Stimulated activated CD4-positive, alpha-beta T cell treated with anti-CD3 and anti-CD28 coated beads, Interleukin-1b, Interleukin-23, amount 100 ng/mL, for 4 hours (primary cell): ENCODE results near the gene RCN2.
A peak's percentile ranks its signal among the peaks of the same experiment; 100 is the strongest.
"Not testable (repeated sequence)": the region's sequence is repeated elsewhere in the genome, so short reads cannot be mapped to it uniquely, and the experiment has no call there.

ENCODE experiments used
- DNase-seq, 2 donors: peaks; one replicate each; pipeline ENCODE4 v3.0.0-alpha.2; 2020; ENCODE audit warnings: low read depth in 2 of 2

The RCN2 gene

DNA sequence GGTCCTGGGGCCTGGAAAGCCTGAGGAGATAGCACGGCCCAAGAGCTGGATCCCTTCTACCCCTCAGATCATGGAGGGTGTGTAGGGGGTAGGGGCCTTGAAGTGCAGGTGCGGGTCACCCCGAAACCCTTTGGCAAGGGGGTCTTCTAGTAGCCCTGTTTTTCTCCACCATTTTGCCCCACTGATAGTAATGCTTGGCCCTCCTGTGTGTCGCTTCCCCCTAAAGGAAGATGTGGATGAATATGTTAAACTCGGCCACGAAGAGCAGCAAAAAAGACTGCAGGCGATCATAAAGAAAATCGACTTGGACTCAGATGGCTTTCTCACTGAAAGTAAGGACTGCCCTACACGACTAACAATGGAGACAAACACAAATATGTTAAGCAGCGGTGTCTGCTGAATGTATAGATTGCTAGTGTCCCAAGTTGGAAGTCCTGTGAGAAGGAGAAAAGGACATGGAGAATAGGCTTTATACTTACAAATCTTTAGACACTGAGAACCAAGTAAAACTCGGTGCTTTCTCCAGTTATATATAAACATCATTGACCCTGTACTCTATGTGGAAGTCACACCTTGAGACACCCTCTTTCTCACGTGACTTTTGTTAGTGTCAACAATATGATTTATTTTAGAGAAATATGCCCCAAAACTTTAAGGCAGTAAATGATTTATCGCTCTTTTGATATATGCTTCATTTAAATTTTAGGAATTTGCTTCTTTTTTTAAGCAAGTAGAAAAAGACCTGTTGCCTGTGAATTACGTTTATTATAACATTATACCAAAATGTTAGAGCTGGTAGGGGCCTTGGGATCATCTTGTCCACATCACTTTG lies 802 bp downstream of the RCN2 start:
- DNase-seq: no peak

- DNase-seq: no peak
Measured at GRCh38 chr15:76935620-76936019, 4.1 kb downstream of the RCN2 start.

DNA sequence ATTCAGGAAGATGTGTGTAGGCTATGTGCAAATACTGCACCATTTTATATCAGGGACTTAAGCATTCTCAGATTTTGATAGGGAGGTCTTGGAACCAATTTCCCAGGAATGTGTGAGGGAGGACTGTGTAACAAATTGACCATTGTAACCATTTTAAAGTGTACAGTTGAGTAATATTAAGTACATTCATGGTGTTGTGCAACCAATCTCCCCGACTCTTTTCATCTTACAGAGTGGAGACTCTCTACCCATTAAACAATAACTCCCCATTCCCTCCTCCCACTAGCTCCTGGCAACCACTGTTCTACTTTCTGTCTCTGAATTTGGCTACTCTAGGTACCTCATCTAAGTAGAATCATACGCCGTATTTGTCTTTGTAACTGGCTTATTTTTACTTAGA lies 5.1 kb downstream of the RCN2 start:
- no peak for DNase-seq

DNA sequence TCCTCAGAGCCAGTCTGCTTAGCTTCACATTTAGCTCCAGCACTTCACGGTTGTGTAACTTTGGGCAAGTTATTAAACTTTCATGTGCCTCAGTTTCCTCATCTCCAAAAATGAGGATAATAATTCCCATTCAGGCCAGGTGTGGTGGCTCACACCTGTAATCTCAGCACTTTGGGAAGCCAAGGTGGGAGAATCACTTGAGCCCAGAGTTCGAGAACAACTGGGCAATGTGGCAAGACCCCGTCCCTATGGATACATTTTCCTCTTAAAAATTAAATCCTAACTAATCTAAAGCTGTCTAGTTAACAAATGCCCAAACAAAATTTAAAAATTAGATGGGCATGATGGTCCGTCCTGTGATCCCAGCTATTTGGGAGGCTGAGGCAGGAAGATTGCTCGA lies 7.2 kb downstream of the RCN2 start:
- DNase-seq: no peak

- no peak for DNase-seq
Measured at GRCh38 chr15:76939715-76940114, 8.2 kb downstream of the RCN2 start.

GRCh38 chr15:76941636-76942035 lies 10.1 kb downstream of the RCN2 start:
- DNase-seq: no peak

- no peak for DNase-seq
Measured at GRCh38 chr15:76942331-76942730, 10.8 kb downstream of the RCN2 start.

DNA sequence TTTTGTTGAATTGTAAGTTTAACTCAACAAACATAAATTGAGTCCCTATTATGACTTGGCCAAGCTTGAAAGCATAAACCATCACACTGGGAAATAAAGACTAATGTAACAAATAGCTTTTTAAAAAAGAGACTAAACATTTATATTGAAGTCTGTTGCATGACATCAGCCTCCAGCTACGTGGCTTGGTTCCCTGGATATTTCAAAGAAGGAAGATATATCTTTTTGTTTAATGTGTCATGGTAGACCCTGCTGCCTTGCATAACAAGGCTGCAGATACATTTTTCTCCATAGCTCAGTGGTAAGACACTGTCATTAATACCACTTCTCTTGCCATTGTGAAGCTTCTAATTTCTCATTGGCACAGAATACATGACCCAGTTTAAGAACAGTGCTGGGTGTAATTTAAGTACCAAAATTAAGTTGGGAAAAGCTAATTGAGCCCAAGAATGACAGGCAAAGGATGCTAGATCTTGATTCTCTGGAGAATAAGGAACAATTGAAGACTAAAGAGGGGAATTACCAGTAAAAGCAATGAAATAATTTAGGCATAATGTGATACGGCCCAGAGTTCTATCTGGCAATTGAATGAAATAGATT lies 14.0 kb downstream of the RCN2 start:
- DNase-seq: no peak

DNA sequence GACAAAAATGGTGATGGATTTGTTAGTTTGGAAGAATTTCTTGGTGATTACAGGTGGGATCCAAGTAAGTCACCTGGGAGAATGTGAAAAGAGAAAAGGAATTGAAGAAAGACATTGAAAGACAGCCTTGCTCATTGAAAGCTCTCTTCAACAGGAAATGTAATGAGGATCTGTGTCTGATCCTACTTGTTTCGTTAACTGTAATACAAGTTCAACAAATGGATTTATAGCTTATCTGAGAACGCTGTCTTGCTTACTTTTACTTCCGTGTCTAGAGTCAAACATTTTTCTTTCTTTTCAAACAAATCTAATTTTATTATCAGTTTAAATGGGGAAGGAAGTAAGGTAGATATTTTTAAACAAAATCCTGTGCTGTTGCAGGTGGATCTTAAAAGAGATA lies 15.9 kb downstream of the RCN2 start:
- no peak for DNase-seq

DNA sequence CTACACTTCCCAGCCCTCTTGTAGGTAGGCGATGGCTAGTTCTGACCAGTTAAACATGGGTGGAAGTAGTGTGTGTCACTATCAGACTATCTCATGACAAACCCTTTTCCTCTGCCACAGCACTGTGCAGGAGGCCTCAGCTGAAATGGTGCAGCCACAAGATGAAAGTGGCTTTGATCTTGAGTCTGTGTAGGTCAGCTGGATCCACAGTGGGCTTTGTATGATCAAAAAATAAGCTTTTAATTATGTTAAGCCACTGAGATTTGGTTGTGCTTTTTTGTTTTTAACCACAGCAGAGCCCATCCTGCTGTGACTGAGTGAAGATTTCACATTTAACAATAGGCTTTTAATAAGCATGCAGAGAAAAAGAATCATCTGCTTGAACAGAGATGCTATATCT lies 19.7 kb downstream of the RCN2 start:
- no peak for DNase-seq

DNA sequence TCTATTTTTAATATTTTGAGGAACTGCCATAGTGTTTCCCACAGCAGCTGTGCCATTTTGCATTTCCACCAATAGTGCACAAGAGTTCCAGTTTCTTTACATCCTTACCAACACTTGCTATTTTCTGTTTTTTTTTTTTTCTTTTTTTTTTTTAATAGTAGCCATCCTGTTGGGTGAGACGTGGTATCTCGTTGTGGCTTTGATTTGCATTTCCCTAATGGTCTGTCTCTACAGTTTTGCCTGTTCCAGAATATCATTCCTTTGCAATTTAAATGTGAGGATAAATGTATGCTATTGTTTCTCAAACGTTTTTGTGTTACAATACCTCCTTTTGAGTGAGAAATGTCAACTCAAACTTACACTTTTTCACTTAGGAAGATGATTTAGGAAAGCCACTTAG lies 22.4 kb downstream of the RCN2 start:
- no peak for DNase-seq

DNA sequence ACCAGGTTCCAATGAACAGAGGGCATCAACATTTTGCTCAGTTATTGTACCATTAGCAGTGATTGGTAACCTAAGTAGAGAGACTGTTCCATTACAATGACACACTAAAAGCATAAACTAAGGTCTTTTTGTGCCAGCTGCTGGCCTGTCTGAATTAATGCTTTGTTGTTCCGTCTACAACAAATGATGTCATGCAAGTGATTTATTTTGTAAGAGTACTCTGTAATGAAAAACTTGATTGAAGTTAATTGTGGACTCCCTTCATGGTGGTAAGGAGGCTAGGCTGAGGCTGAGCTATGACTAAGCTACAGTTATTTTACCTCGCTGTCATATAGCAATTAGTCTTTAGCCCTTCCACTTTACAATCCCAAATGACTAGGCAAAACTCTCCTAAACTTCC lies 23.2 kb downstream of the RCN2 start:
- no peak for DNase-seq

- DNase-seq: no peak
Measured at GRCh38 chr15:76961268-76962011, 29.9 kb downstream of the RCN2 start.

- DNase-seq: no peak
Measured at GRCh38 chr15:76962337-76963013, 30.9 kb downstream of the RCN2 start.

DNA sequence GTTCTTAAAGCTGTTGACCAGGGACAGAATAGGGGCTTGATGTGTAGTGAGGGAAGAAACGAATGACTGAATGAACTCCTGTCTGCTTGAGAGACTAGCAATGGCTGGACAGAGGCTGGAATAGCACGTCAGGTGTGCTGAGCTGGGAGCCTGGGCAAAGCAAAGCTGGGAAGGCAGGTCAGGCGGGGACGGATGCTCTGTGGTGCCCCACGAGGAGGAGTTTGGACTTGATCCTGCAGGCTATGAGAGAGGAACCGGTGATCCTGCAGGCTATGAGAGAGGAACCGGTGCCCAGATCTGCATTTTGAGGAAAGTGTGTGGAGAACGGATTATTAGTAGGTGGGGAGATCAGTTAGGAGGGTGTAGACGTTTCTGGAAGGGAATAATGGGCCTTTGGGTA lies 32.0 kb downstream of the RCN2 start:
- no peak for DNase-seq

DNA sequence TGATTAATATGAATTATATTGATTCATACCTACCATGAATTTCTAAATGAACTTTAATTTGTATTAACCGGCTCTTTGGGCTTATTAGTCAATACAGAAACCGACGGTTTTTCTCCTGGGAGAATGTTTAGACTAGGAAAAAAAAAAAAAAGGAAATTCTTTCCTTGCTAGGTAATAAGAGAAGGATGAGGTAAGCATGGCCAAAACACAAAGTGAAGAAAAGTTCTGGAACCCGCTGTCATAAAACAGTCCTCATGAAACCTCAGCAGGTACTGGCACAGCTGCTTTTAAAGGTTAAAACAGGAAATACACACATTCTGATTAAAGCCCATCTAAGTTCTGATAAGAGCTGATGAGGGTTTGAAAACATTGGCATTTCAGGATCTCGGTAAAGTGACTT lies 32.6 kb downstream of the RCN2 start:
- no peak for DNase-seq

- DNase-seq: not testable (repeated sequence)
Measured at GRCh38 chr15:76966051-76966450, 34.5 kb downstream of the RCN2 start.

- DNase-seq: no peak
Measured at GRCh38 chr15:76967067-76967466, 35.5 kb downstream of the RCN2 start.

GRCh38 chr15:76968306-76968705 lies 36.8 kb downstream of the RCN2 start:
- no peak for DNase-seq

- no peak for DNase-seq
Measured at GRCh38 chr15:76972389-76973361, 41.1 kb downstream of the RCN2 start.

DNA sequence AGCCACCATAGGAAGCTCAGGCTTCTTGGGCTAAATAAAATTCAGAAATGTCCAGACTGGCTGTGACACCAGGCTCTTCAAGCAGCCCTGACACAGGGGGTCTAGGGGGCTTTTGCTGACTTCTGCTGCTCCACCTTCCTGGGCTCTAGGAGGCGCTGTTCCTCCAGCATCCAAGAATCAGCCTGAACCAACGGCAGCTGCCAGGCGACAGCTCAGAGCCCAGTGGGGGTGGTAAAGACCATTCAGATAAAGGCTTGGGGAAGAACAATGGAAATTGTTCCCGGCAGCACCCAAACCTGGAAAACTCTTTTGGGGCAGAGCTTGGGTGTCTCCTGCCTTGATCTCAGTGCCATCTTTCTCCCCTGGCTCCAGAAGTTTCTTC lies 41.8 kb downstream of the RCN2 start:
- DNase-seq: peak; percentile 51 to 62
